Right atrium auricular region (tissue), 2 donors: ENCODE data around the gene POU2AF1. TPM values are rescaled to one million over a fixed set of nuclear protein-coding genes. Genes with fewer than 3 reads are reported as not detected.

Source experiments
- DNase-seq: peaks from one replicate; pipeline ENCODE4 v3.0.0-alpha.2; 2019; ENCODE audit warnings: low spot score
- H3K27ac ChIP-seq, 2 donors: fragments of 200-600 bp; sonication (generic); 1 replicate in 1 of 2; 2 replicates in 1 of 2; pipeline ENCODE4 v1.5.1; 2016 to 2019
- H3K27me3 ChIP-seq, 2 donors: fragments of 200-600 bp; sonication (generic); one replicate each; pipeline versions ENCODE4 v1.5.1 to v1.6.0; 2017 to 2019
- H3K36me3 ChIP-seq: fragments of 200-600 bp; sonication (generic); one replicate; pipeline ENCODE4 v1.5.1; 2016
- H3K4me1 ChIP-seq, 2 donors: fragments of 200-600 bp; sonication (generic); one replicate each; pipeline versions ENCODE4 v1.5.1 to v1.6.0; 2017 to 2019
- H3K4me3 ChIP-seq, 2 donors: fragments of 200-600 bp; sonication (generic); 1 replicate in 1 of 2; 2 replicates in 1 of 2; pipeline ENCODE4 v1.5.1; 2017 to 2019; ENCODE audit warnings: mild to moderate bottlenecking in 1 of 2, moderate library complexity in 1 of 2
- H3K9me3 ChIP-seq, 2 donors: fragments of 200-600 bp; sonication (generic); one replicate each; pipeline ENCODE4 v1.5.1; 2019
- total RNA-seq, 2 donors: library from RNA; depleted of rRNA; stranded (reverse); fragments of >200 nt; gene quantifications; one replicate each; pipeline ENCODE4 v1.1.0, GENCODE V29; 2016
- TF ChIP-seq, protein P1 (sequence below), 2 donors: fragments of 200-600 bp; sonication (generic); IDR thresholded peaks; one replicate each; pipeline ENCODE4 v1.5.1; 2019; ENCODE audit warnings: antibody characterized with exemption in 2 of 2

POU2AF1 gene
- total RNA-seq, 2 donors from 2014 or later = 0.11 to 1.6 TPM

GRCh38 chr11:111358038-111359001 is 20.8 kb downstream of the POU2AF1 start:
- H3K9me3 ChIP-seq = no peaks in the 10 kb centered on the region
- DNase-seq = no peak
- TF ChIP-seq, protein P1, sequence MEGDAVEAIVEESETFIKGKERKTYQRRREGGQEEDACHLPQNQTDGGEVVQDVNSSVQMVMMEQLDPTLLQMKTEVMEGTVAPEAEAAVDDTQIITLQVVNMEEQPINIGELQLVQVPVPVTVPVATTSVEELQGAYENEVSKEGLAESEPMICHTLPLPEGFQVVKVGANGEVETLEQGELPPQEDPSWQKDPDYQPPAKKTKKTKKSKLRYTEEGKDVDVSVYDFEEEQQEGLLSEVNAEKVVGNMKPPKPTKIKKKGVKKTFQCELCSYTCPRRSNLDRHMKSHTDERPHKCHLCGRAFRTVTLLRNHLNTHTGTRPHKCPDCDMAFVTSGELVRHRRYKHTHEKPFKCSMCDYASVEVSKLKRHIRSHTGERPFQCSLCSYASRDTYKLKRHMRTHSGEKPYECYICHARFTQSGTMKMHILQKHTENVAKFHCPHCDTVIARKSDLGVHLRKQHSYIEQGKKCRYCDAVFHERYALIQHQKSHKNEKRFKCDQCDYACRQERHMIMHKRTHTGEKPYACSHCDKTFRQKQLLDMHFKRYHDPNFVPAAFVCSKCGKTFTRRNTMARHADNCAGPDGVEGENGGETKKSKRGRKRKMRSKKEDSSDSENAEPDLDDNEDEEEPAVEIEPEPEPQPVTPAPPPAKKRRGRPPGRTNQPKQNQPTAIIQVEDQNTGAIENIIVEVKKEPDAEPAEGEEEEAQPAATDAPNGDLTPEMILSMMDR (IDR thresholded peaks at IDR 0.05) = no peak

DNA sequence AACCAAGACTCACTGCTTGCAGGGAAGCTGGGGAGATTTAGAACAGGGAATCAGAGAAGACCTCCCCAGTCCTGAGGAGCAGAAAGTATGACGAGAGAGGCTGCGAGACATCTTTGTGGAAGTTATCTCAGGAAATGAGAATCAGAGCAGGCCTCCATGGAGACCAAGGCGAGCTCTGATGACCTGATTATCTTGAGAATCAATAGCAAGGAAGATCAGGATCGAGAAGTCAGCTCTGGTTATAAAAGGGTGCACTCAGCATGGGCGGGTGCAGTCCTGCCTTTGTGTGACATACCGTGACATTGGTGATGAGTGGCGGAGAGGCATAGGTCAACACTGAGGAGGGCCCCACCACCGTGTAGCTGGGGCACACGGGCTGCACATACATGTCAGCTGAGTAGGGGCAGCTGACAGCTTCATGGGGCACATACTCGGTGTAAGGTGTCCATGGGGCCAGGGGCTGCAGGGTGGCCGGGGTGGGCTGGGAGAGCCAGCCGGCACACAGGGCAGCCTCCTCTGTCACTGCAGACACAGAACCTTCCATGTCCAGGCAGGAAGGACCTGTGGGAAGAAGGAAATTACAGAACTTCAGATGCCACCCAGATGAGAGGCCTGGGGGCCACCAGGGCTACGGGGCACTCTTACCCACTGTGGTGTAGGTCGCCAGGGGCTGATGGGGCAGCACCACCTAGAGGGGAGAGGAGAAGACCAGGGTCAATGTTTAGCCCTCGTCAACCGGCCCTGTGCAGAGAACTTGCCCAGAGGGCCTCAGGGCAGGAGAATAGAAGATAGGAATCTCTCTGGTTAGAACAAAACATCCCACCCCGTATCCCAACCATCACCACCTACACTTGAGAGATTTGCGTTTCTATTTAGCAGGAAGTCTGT is 21.7 kb downstream of the POU2AF1 start:
- Histone ChIP-seq H3K36me3 (no peaks in the 10 kb centered on the region), H3K27me3 (no peaks in the 10 kb centered on the region), H3K27ac (no peak overlapping the region), H3K9me3 (no peaks in the 10 kb centered on the region), H3K4me3 (no peak overlapping the region), H3K4me1 (no peaks in the 10 kb centered on the region)
- TF ChIP-seq, protein P1 (IDR thresholded peaks at IDR 0.05) = no peak
- no peak for DNase-seq

More at GRCh38 chr11:111358038-111359001, 20.8 kb downstream of the POU2AF1 start:
- no peaks in the 10 kb centered on the region for H3K4me1 ChIP-seq
- no peaks in the 10 kb centered on the region for H3K27me3 ChIP-seq
- H3K36me3 ChIP-seq = no peaks in the 10 kb centered on the region
- no peak overlapping the region for H3K27ac ChIP-seq
- H3K4me3 ChIP-seq = no peak overlapping the region

DNA sequence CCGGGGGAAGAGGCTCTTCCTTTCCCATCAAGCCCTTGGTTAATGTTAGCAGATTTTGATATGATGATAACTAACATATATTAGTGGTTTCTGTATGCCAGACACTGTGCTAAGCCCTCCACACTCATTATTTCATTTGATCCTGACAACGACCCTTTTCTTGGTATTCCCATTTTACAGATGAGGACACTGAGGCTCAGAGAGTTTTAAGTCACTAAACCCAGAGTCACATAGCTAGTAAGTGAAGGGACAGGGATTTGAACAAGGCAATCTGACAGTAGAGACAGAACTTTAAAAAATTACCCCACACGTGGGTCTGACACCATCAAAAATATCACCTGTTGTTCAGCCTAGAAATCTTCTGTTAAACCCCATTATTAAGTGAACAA is 22.4 kb downstream of the POU2AF1 start:
- Histone ChIP-seq H3K4me3 (no peak overlapping the region), H3K9me3 (no peaks in the 10 kb centered on the region), H3K36me3 (no peaks in the 10 kb centered on the region), H3K27me3 (no peaks in the 10 kb centered on the region), H3K4me1 (no peaks in the 10 kb centered on the region), H3K27ac (no peak overlapping the region)
- DNase-seq = no peak
- TF ChIP-seq, protein P1 (IDR thresholded peaks at IDR 0.05) = no peak

GRCh38 chr11:111355956-111356659 is 23.0 kb downstream of the POU2AF1 start:
- H3K4me1 ChIP-seq = no peaks in the 10 kb centered on the region
- TF ChIP-seq, protein P1 (IDR thresholded peaks at IDR 0.05) = no peak
- no peak overlapping the region for H3K4me3 ChIP-seq
- H3K27ac ChIP-seq = no peak overlapping the region
- H3K27me3 ChIP-seq = no peaks in the 10 kb centered on the region
- no peak for DNase-seq
- H3K36me3 ChIP-seq = no peaks in the 10 kb centered on the region
- H3K9me3 ChIP-seq = no peaks in the 10 kb centered on the region

DNA sequence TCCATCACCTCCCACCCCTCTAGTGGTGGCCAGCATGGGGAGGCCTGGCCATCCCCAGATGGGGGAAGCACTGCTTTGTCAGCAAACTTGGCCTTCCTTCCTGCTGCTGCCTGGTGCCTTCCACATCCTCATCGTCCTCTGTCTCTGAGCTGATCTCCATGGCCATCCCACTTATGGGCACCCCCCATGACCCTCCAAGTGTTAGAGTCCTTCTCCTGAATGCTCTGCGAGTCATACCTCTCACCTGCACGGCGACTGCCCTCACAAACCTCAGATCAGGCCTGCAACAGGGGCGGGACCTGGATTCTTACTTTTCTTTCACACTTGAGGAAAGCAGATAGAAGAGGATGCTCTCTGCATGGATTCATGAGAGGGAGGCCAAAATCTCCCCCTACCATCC is 24.0 kb downstream of the POU2AF1 start:
- no peak overlapping the region for H3K27ac ChIP-seq

More for the DNA sequence above, 24.0 kb downstream of the POU2AF1 start:
- H3K36me3 ChIP-seq = no peaks in the 10 kb centered on the region
- H3K9me3 ChIP-seq = no peaks in the 10 kb centered on the region
- TF ChIP-seq, protein P1 (IDR thresholded peaks at IDR 0.05) = no peak
- H3K4me3 ChIP-seq = no peak overlapping the region
- no peak for DNase-seq
- no peaks in the 10 kb centered on the region for H3K27me3 ChIP-seq
- no peaks in the 10 kb centered on the region for H3K4me1 ChIP-seq
